Hepatocyte (in vitro differentiated cells): ENCODE results near the gene GNAI2. TPM values are rescaled to one million over a fixed set of nuclear protein-coding genes. Genes with fewer than 3 reads are reported as not detected.

ENCODE experiments used
- DNase-seq: peaks from one replicate; pipeline ENCODE4 v3.0.0-alpha.2; 2016; ENCODE audit warnings: low spot score
- H2AFZ ChIP-seq: fragments of 200-600 bp; sonication (generic); 2 replicates; pipeline ENCODE4 v1.6.0; 2016; ENCODE audit warnings: antibody characterized with exemption, mild to moderate bottlenecking
- H3K27ac ChIP-seq: fragments of 200-600 bp; sonication (generic); 2 replicates; pipeline ENCODE4 v1.5.1; 2016; ENCODE audit warnings: mild to moderate bottlenecking
- H3K27me3 ChIP-seq: fragments of 200-600 bp; sonication (generic); 2 replicates; pipeline ENCODE4 v1.6.1; 2016
- H3K36me3 ChIP-seq: fragments of 200-600 bp; sonication (generic); replicated peaks from 2 replicates; pipeline ENCODE4 v1.5.1; 2016; ENCODE audit warnings: low read depth; ENCODE audit not compliant: insufficient read depth
- H3K4me1 ChIP-seq: fragments of 200-600 bp; sonication (generic); 2 replicates; pipeline ENCODE4 v1.5.1; 2016; ENCODE audit warnings: mild to moderate bottlenecking, moderate library complexity; ENCODE audit not compliant: insufficient read depth
- H3K4me2 ChIP-seq: fragments of 200-600 bp; sonication (generic); 2 replicates; pipeline ENCODE4 v1.6.0; 2016
- H3K4me3 ChIP-seq: fragments of 200-600 bp; sonication (generic); 2 replicates; pipeline ENCODE4 v1.5.1; 2016; ENCODE audit warnings: mild to moderate bottlenecking
- H3K79me2 ChIP-seq: fragments of 200-600 bp; sonication (generic); 2 replicates; pipeline ENCODE4 v1.6.0; 2017; ENCODE audit warnings: mild to moderate bottlenecking
- H3K9me2 ChIP-seq: fragments of 200-600 bp; sonication (generic); replicated peaks from 2 replicates; pipeline ENCODE4 v1.6.0; 2017; ENCODE audit warnings: mild to moderate bottlenecking; ENCODE audit not compliant: insufficient read depth
- H3K9me3 ChIP-seq: fragments of 200-600 bp; sonication (generic); 2 replicates; pipeline ENCODE4 v1.5.1; 2016; ENCODE audit warnings: low read depth, mild to moderate bottlenecking
- H4K20me1 ChIP-seq: fragments of 200-600 bp; sonication (generic); 2 replicates; pipeline ENCODE4 v1.6.0; 2016; ENCODE audit warnings: mild to moderate bottlenecking; ENCODE audit not compliant: insufficient read depth, poor library complexity, severe bottlenecking
- CTCF ChIP-seq: fragments of 200-600 bp; sonication (generic); IDR thresholded peaks from 2 replicates; pipeline ENCODE4 v1.5.1; 2016; ENCODE audit warnings: antibody characterized with exemption, mild to moderate bottlenecking; ENCODE audit not compliant: poor library complexity
- EZH2 ChIP-seq: fragments of 200-600 bp; sonication (generic); IDR thresholded peaks from 2 replicates; pipeline ENCODE4 v1.6.1; 2016; ENCODE audit warnings: antibody characterized with exemption, mild to moderate bottlenecking, borderline replicate concordance
- EZH2phosphoT487 ChIP-seq: fragments of 200-600 bp; sonication (generic); IDR thresholded peaks from one replicate; pipeline ENCODE4 v1.6.1; 2018; ENCODE audit warnings: antibody characterized with exemption, mild to moderate bottlenecking, low read depth, moderate library complexity; ENCODE audit not compliant: unreplicated experiment, severe bottlenecking
- WGBS: methylation state at CpG from one replicate; pipeline ENCODE4 v1.1.6; 2016; ENCODE audit warnings: low lambda C conversion rate; ENCODE audit errors: missing lambda C conversion rate; 5-methylcytosine and 5-hydroxymethylcytosine counted together
- polyA plus RNA-seq: library from polyadenylated mRNA; unstranded; fragments of >200 nt; fragmentation: Nextera tagmentation; extraction: Ambion mirVana; gene quantifications from 2 replicates; pipeline ENCODE4 v1.2.1, GENCODE V29; 2016
- total RNA-seq: library from RNA; depleted of rRNA; stranded (reverse); fragments of >200 nt; gene quantifications from 2 replicates; pipeline ENCODE4 v1.2.3, GENCODE V29; 2014

GNAI2 gene
- total and polyA plus RNA-seq, 2 experiments from 2014 or later: 103 to 233 TPM

GRCh38 chr3:50295553-50296431 lies 59.8 kb downstream of the GNAI2 start:
- no peaks in the 10 kb centered on the region for H4K20me1 ChIP-seq
- no peak overlapping the region for H3K4me2 ChIP-seq
- H3K79me2 ChIP-seq: peaks cover 18% of the 10 kb centered on the region
- H2AFZ ChIP-seq: no peak overlapping the region
- WGBS: 91% methylated on average over 8 of the region's 8 CpGs
- H3K27ac ChIP-seq: no peak overlapping the region
- H3K27me3 ChIP-seq: no peaks in the 10 kb centered on the region
- H3K4me1 ChIP-seq: peaks cover 33% of the 10 kb centered on the region
- no peak overlapping the region for H3K4me3 ChIP-seq
- no peaks in the 10 kb centered on the region for H3K9me3 ChIP-seq
- H3K9me2 ChIP-seq: no peaks in the 10 kb centered on the region
- no peak for TF ChIP-seq CTCF
- no peak for TF ChIP-seq EZH2phosphoT487
- no peak for TF ChIP-seq EZH2
- H3K36me3 ChIP-seq: no peaks in the 10 kb centered on the region
- DNase-seq: no peak

- Histone ChIP-seq H3K9me3 (no peaks in the 10 kb centered on the region), H3K4me2 (no peak overlapping the region), H3K79me2 (peaks cover 14% of the 10 kb centered on the region), H3K9me2 (no peaks in the 10 kb centered on the region), H3K4me1 (peaks cover 25% of the 10 kb centered on the region), H3K4me3 (no peak overlapping the region), H3K27ac (no peak overlapping the region), H2AFZ (no peak overlapping the region), H3K36me3 (no peaks in the 10 kb centered on the region), H4K20me1 (no peaks in the 10 kb centered on the region), H3K27me3 (no peaks in the 10 kb centered on the region)
- whole genome bisulfite sequencing: 97% methylated on average over 18 of the region's 18 CpGs
- no peak for TF ChIP-seq CTCF
- DNase-seq: no peak
Observed at GRCh38 chr3:50296721-50297383, 60.8 kb downstream of the GNAI2 start.

DNA sequence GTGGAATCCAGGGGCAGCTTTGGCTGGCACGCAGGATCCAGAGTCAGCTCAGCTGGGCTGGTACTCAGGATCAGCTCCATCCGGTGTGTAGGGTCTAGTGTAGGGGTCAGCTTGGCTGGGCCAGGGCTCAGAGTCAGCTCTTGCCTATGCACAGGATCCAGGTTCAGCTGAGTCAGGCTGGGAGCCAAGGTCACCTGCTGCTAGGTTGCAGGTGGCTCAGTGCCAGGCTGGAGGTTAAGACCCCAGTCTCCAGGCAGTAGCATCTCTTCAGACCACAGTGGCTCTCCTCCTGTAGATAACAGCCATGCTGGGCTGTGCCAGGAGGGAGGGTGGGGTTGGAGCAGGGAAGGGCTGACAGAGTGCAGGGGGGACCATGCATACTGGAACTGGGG lies 61.4 kb downstream of the GNAI2 start:
- Histone ChIP-seq H3K27ac (no peak overlapping the region), H3K4me3 (no peak overlapping the region), H3K27me3 (no peaks in the 10 kb centered on the region), H3K9me2 (no peaks in the 10 kb centered on the region), H3K4me2 (no peak overlapping the region), H4K20me1 (no peaks in the 10 kb centered on the region), H3K4me1 (peaks cover 25% of the 10 kb centered on the region), H2AFZ (no peak overlapping the region), H3K79me2 (peaks cover 11% of the 10 kb centered on the region), H3K9me3 (no peaks in the 10 kb centered on the region), H3K36me3 (no peaks in the 10 kb centered on the region)
- WGBS: 93% methylated on average over 2 of the region's 2 CpGs
- DNase-seq: no peak
- TF ChIP-seq EZH2: no peak
- TF ChIP-seq CTCF: no peak
- no peak for TF ChIP-seq EZH2phosphoT487
